Activated CD8-positive, alpha-beta T cell treated with anti-CD3 and anti-CD28 coated beads, Interleukin-2, amount 10 ng/mL, durations not matched to agents 7 days and 5 days (primary cell): ENCODE data around the gene GCH1. TPM values are rescaled to one million over a fixed set of nuclear protein-coding genes. Genes with fewer than 3 reads are reported as not detected.

Experiments
- ATAC-seq: fragments of 150-1000 bp; cut with Tn5 transposase; one replicate; pipeline ENCODE4 v1.10.0; 2021; ENCODE audit warnings: moderate library complexity
- CTCF ChIA-PET: fragments of 350-600 bp; sonication (Branson Sonifier 250); formaldehyde crosslinking; loops from one replicate; lab custom pipeline; 2021; ENCODE audit warnings: antibody characterized with exemption; lab: Charles Lee
- POLR2A ChIA-PET: fragments of 350-600 bp; sonication (Branson Sonifier 250); formaldehyde crosslinking; loops from one replicate; lab custom pipeline; 2021; ENCODE audit warnings: antibody characterized with exemption; lab: Charles Lee
- DNase-seq: peaks from one replicate; pipeline ENCODE4 v3.0.0-alpha.2; 2020
- H3K27ac Mint-ChIP-seq: one replicate; pipeline ENCODE4 v1.8.0; 2021; ENCODE audit warnings: mild to moderate bottlenecking, mixed read lengths
- H3K27me3 Mint-ChIP-seq: one replicate; pipeline ENCODE4 v1.8.0; 2021; ENCODE audit warnings: low read depth, mixed read lengths
- H3K36me3 Mint-ChIP-seq: one replicate; pipeline ENCODE4 v1.8.0; 2021; ENCODE audit warnings: low read depth, mixed read lengths
- H3K4me1 Mint-ChIP-seq: one replicate; pipeline ENCODE4 v1.8.0; 2021; ENCODE audit warnings: low read depth, mixed read lengths
- H3K4me3 Mint-ChIP-seq: one replicate; pipeline ENCODE4 v1.8.0; 2021; ENCODE audit warnings: mild to moderate bottlenecking, mixed read lengths
- H3K9me3 Mint-ChIP-seq: one replicate; pipeline ENCODE4 v1.8.0; 2022; ENCODE audit warnings: mixed read lengths; ENCODE audit not compliant: insufficient read depth
- total RNA-seq, 2 experiments: library from RNA; stranded (reverse); gene quantifications; one replicate each; pipeline ENCODE4 v1.2.3, GENCODE V29; 2021

Gene GCH1
- total RNA-seq, 2 experiments from 2014 or later, result 51.4 to 52.3 TPM

DNA sequence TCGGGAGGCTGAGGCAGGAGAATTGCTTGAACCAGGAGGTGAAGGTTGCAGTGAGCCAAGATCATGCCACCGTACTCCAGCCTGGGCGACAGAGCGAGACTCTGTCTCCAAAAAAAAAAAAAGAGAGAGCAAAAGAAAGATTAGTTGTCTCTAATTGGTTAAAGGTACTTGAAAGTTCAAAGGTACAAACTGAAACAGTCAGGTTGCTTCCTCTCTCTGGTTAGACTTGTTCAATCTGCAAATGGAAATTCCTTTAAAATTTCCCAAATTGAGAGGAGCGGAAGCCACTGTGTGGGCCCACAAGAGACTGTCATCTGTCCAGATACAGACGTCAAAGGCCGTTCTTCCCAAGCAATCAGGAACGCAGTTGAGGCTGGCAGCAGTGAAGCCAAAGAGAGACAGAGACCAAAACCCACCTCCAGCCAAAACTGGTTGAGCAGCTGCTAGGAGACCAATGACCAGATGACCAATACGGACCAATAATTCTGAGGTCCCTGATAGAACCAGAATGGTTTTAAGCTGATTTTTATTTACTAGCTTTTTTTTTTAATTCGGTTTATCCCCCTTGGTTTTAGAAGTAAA lies 63.6 kb downstream of the GCH1 start:
- ChIA-PET POLR2A (interaction anchor here (0.7 kb wide), 1 partner anchor 719 kb away, joined by 5 read pairs; no protein-coding TSS in a partner anchor), CTCF (no interaction called here)
- Mint-ChIP-seq H3K9me3 (no peaks in the 10 kb centered on the region), H3K27ac (no peak overlapping the region), H3K4me1 (no peaks in the 10 kb centered on the region), H3K27me3 (no peaks in the 10 kb centered on the region), H3K36me3 (peaks cover 38% of the 10 kb centered on the region), H3K4me3 (no peak overlapping the region)
- DNase-seq (no peak), ATAC-seq (no peak)

DNA sequence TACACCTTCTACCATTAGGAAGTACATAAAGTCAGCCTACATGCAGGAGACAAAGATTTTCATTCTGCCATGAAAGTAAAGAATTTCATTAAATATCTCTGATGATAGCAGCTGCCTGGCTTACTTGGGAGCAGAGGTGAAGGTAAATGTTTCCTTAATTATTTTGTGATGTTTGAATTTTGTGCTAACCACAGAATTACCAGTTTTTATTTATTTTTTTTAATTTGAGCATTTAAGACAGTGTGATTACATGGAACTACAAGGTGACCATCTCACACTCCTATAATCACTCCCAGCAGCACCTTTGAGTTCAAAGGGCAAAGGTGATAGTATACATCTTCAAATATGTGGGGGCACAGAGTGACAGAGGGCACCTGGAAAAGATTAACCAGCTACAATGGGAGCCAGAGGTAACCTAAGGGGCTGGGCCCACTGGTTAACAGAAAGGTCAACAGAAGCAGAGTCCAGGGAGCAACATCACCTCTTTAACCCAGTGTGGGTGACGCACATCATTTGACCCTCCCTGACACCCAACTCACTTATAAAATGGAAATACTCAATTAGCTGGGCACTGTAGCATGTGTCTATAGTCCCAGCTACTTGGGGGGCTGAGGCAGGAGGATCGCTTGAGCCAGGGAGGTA lies 65.0 kb downstream of the GCH1 start:
- Mint-ChIP-seq H3K27me3 (no peaks in the 10 kb centered on the region), H3K27ac (no peak overlapping the region), H3K9me3 (no peaks in the 10 kb centered on the region), H3K4me1 (no peaks in the 10 kb centered on the region), H3K4me3 (no peak overlapping the region), H3K36me3 (peaks cover 35% of the 10 kb centered on the region)
- DNase-seq, result no peak
- no peak for ATAC-seq
- ChIA-PET CTCF (interaction anchor here (1.5 kb wide), 1 partner anchor 31 kb away, joined by 4 read pairs; no protein-coding TSS in a partner anchor), POLR2A (no interaction called here)

DNA sequence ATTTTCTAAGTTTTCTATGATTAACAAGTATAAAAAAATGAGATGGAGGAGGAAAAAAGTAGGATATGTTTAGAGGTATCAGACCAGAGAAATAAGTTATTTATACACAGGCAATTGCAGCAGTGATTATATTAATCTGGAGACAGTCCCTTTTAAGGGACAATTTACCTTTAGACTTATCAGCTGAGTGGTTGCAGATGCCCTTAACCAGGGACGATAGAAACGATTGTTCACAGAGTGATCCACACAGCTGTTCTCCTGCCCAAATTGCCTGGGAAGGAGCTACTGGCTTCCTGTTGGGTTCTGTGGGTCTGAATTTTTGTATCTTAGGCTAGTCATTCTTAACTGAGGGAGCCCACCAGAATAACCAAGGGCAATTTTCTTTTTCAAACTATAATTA lies 66.4 kb downstream of the GCH1 start:
- POLR2A ChIA-PET, result no interaction called here
- H3K36me3 Mint-ChIP-seq, result peaks cover 27% of the 10 kb centered on the region
- CTCF ChIA-PET, result no interaction called here

DNA sequence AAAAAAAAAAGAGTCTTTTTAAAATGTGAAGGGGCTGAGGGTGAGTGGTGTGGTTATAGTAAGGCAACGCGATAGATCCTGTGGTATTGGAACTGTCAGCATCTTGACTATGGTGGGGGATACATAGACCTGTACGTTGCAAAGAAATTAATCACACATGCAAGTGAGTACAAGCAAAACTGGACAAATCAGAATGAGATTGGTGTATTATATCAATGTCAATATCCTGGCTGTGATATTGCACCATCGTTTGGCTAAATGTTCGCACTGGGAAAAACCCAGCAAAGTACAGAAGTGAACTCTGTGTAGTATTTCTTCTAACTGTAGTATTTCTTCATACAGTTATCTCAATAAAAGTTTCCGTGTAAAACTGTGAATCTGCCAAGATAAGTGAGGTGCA lies 67.9 kb downstream of the GCH1 start:
- H3K27me3 Mint-ChIP-seq, result peaks cover 9% of the 10 kb centered on the region
- no peak overlapping the region for H3K4me3 Mint-ChIP-seq
- CTCF ChIA-PET, result no interaction called here
- POLR2A ChIA-PET, result no interaction called here
- ATAC-seq (no peak), DNase-seq (no peak)
- peaks cover 15% of the 10 kb centered on the region for H3K36me3 Mint-ChIP-seq
- H3K9me3 Mint-ChIP-seq, result no peaks in the 10 kb centered on the region
- H3K27ac Mint-ChIP-seq, result no peak overlapping the region
- no peaks in the 10 kb centered on the region for H3K4me1 Mint-ChIP-seq

More for the DNA sequence above, 66.4 kb downstream of the GCH1 start:
- no peaks in the 10 kb centered on the region for H3K4me1 Mint-ChIP-seq
- H3K9me3 Mint-ChIP-seq, result no peaks in the 10 kb centered on the region
- DNase-seq (no peak), ATAC-seq (no peak)
- no peak overlapping the region for H3K27ac Mint-ChIP-seq
- H3K27me3 Mint-ChIP-seq, result peaks cover 2% of the 10 kb centered on the region
- no peak overlapping the region for H3K4me3 Mint-ChIP-seq

DNA sequence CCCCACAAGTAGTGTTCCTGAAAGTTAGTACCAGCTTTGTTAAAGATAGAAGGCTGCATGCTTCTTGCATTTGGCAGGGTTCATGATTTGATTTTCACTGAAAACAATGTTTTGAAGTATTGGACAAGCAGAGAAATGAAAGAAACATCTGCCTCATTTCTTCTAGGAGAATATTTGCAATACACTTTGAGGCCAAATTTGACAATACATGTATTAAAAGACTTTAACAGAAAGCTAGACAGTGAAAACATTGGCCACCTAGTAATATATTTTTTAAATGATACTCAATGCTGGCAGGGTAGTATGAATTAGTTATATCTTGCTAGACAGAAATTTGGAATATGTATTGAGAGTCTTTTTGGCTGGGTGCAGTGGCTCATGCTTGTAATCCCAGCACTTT lies 68.5 kb downstream of the GCH1 start:
- CTCF ChIA-PET, result no interaction called here
- POLR2A ChIA-PET, result no interaction called here
- no peaks in the 10 kb centered on the region for H3K9me3 Mint-ChIP-seq
- no peak for DNase-seq
- H3K27me3 Mint-ChIP-seq, result peaks cover 9% of the 10 kb centered on the region
- peaks cover 10% of the 10 kb centered on the region for H3K36me3 Mint-ChIP-seq
- no peak overlapping the region for H3K4me3 Mint-ChIP-seq
- H3K27ac Mint-ChIP-seq, result no peak overlapping the region
- H3K4me1 Mint-ChIP-seq, result no peaks in the 10 kb centered on the region
- ATAC-seq, result no peak

- Mint-ChIP-seq H3K4me3 (no peak overlapping the region), H3K27me3 (peaks cover 11% of the 10 kb centered on the region), H3K9me3 (no peaks in the 10 kb centered on the region), H3K4me1 (no peaks in the 10 kb centered on the region), H3K27ac (no peak overlapping the region), H3K36me3 (peaks cover 4% of the 10 kb centered on the region)
- DNase-seq, result no peak
- ATAC-seq, result no peak
- ChIA-PET POLR2A (no interaction called here), CTCF (no interaction called here)
Observed at GRCh38 chr14:54830650-54831049, 72.0 kb downstream of the GCH1 start.

- ATAC-seq (no peak), DNase-seq (no peak)
- ChIA-PET POLR2A (interaction anchor here (0.7 kb wide), 1 partner anchor 72 kb away, joined by 4 read pairs; no protein-coding TSS in a partner anchor), CTCF (no interaction called here)
- Mint-ChIP-seq H3K4me1 (no peaks in the 10 kb centered on the region), H3K27me3 (peaks cover 15% of the 10 kb centered on the region), H3K27ac (no peak overlapping the region), H3K36me3 (peaks cover 6% of the 10 kb centered on the region), H3K4me3 (no peak overlapping the region), H3K9me3 (peaks cover 5% of the 10 kb centered on the region)
Observed at GRCh38 chr14:54829486-54830224, 73.0 kb downstream of the GCH1 start.

DNA sequence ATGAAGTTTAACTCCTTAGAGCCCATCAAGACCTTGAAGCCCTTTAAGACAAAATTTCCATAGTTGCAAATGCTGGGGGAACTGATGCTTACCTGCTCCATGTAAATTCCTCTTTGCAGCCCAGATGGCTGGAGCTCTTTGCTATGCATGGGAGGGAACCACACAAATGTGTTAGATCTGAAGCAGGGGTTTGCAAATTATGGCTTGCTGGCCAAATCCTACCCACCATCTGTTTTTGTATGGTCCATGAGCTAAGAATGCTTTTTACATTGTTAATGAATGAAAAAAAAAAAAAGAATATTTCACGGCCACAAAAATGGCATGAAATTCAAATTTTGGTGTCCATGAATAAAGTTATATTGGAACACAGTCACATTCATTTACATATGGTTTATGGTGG lies 74.6 kb downstream of the GCH1 start:
- DNase-seq, result no peak
- H3K4me1 Mint-ChIP-seq, result no peaks in the 10 kb centered on the region
- peaks cover 13% of the 10 kb centered on the region for H3K9me3 Mint-ChIP-seq
- peaks cover 18% of the 10 kb centered on the region for H3K27me3 Mint-ChIP-seq
- no peak overlapping the region for H3K4me3 Mint-ChIP-seq
- CTCF ChIA-PET, result no interaction called here
- peaks cover 6% of the 10 kb centered on the region for H3K36me3 Mint-ChIP-seq
- H3K27ac Mint-ChIP-seq, result no peak overlapping the region
- no peak for ATAC-seq
- POLR2A ChIA-PET, result no interaction called here

- Mint-ChIP-seq H3K4me1 (no peaks in the 10 kb centered on the region), H3K27me3 (peaks cover 16% of the 10 kb centered on the region), H3K4me3 (no peak overlapping the region), H3K36me3 (peaks cover 2% of the 10 kb centered on the region), H3K9me3 (peaks cover 13% of the 10 kb centered on the region), H3K27ac (no peak overlapping the region)
- POLR2A ChIA-PET, result no interaction called here
- DNase-seq (no peak), ATAC-seq (no peak)
- CTCF ChIA-PET, result no interaction called here
Observed at GRCh38 chr14:54823757-54824549, 78.7 kb downstream of the GCH1 start.

DNA sequence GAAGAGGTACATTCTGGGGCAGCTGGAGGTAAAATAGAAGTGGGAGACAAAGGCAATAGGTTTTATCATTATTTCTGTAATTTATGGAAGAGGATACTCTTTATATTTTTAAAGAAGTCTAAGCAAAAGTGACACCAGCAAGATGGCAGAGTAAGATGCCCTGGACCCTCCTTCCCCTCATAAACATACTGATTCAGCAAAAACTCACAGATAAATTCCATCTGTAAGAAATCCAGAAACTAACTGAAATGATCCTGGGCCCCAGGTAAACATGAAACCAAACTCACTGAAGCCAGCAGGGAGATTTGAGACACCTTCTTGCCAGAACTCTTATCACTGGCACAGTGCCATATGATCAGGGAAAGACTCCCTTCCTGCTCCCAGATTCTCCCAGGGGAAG lies 79.9 kb downstream of the GCH1 start:
- Mint-ChIP-seq H3K27me3 (peaks cover 16% of the 10 kb centered on the region), H3K36me3 (peaks cover 2% of the 10 kb centered on the region), H3K9me3 (peaks cover 13% of the 10 kb centered on the region), H3K4me3 (no peak overlapping the region), H3K27ac (no peak overlapping the region), H3K4me1 (no peaks in the 10 kb centered on the region)
- no peak for ATAC-seq
- POLR2A ChIA-PET, result no interaction called here
- CTCF ChIA-PET, result interaction anchor here (0.6 to 7.4 kb wide), 2 partner anchors 9 to 16 kb away, joined by 3 to 43 read pairs; no protein-coding TSS in a partner anchor
- DNase-seq, result no peak

DNA sequence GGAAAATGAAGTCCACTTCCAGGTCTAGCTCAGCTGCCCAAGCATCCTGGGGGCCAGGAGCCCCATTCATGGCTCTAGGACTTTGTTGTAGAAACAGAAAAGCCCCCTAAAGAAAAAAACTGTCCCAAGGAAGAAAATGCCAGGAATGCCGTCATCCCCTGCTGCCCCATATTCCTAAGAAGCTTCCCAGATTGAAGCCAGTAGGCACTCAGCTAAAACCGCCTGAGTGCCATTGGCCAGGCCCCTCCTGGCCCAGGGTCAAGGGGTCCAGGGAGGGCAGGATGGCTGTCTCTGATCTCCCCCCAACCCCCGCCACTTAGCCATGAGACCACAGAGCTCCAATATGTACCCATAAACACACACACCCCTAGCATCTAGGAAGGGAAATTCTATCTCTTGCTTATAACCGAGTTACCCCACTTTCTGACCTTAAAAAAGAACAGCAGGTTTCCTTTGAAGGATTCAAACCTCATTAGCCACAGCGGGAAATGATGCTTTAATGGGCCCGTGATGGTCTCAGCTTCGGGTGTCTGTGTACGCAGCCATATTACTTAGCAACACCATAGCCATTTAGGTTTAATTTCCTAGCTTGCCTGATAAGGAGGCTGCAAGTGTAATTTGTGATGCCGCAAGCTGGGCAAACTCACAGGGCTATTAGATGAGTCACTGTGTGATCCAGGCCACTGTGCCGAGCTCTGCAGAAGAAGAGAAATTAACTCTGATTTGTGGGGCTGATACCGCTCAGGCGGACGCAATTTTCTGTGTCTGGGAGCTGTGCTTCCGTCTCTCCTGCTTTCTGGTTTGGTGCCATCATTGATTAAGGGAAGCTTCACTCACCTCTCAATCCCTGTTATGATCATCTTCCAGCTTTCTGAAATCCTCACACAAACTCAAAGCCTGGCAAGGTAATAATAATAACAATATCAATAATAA lies 84.2 kb downstream of the GCH1 start:
- DNase-seq, result no peak
- ChIA-PET CTCF (interaction anchor here (0.8 to 7.4 kb wide), 4 partner anchors 12 to 63 kb away, joined by 3 to 43 read pairs (median 6); no protein-coding TSS in a partner anchor), POLR2A (interaction anchor here (0.9 kb wide), 1 partner anchor 12 kb away, joined by 3 read pairs; no protein-coding TSS in a partner anchor)
- Mint-ChIP-seq H3K27me3 (peaks cover 7% of the 10 kb centered on the region), H3K36me3 (no peaks in the 10 kb centered on the region), H3K4me3 (no peak overlapping the region), H3K9me3 (no peaks in the 10 kb centered on the region), H3K27ac (no peak overlapping the region), H3K4me1 (no peaks in the 10 kb centered on the region)
- ATAC-seq, result no peak
